Osteoblast (primary cell): ENCODE data around the gene EPHB3. TPM values are rescaled to one million over a fixed set of nuclear protein-coding genes. Genes with fewer than 3 reads are reported as not detected.

Experiments
- DNase-seq: peaks from one replicate; pipeline ENCODE4 v3.0.0; 2011; ENCODE audit warnings: low spot score, mixed read lengths; ENCODE audit not compliant: insufficient read length; ENCODE audit errors: missing footprints
- H2AFZ ChIP-seq: 2 replicates; pipeline ENCODE4 v1.6.0; 2011; ENCODE audit warnings: mild to moderate bottlenecking, low read length
- H3K27ac ChIP-seq: 2 replicates; pipeline ENCODE4 v1.5.1; 2011; ENCODE audit warnings: mild to moderate bottlenecking, low read depth, low read length, moderate library complexity
- H3K27me3 ChIP-seq: 2 replicates; pipeline ENCODE4 v1.6.0; 2012; ENCODE audit warnings: mild to moderate bottlenecking, control low read depth, inconsistent platforms, low read length, moderate library complexity; ENCODE audit not compliant: insufficient read depth
- H3K36me3 ChIP-seq: 2 replicates; pipeline ENCODE4 v1.5.1; 2011; ENCODE audit warnings: mild to moderate bottlenecking, low read length, control low read depth, moderate library complexity; ENCODE audit not compliant: insufficient read depth
- H3K4me1 ChIP-seq: 2 replicates; pipeline ENCODE4 v1.5.1; 2011; ENCODE audit warnings: mild to moderate bottlenecking, low read length, control low read depth, moderate library complexity; ENCODE audit not compliant: insufficient read depth
- H3K4me2 ChIP-seq: 2 replicates; pipeline ENCODE4 v1.6.0; 2011; ENCODE audit warnings: mild to moderate bottlenecking, low read length; ENCODE audit not compliant: insufficient read depth
- H3K4me3 ChIP-seq: fragments of 200-600 bp; sonication (generic); 3 replicates; pipeline ENCODE4 v1.5.1; 2012; ENCODE audit warnings: mild to moderate bottlenecking, low read length, inconsistent platforms; ENCODE audit not compliant: insufficient read depth
- H3K79me2 ChIP-seq: 2 replicates; pipeline ENCODE4 v1.6.0; 2012; ENCODE audit warnings: mild to moderate bottlenecking, low read length, control low read depth, inconsistent platforms; ENCODE audit not compliant: insufficient read depth
- H3K9me3 ChIP-seq: 2 replicates; pipeline ENCODE4 v1.5.1; 2011; ENCODE audit warnings: low read depth, low read length, control low read depth
- H4K20me1 ChIP-seq: 2 replicates; pipeline ENCODE4 v1.6.0; 2012; ENCODE audit warnings: mild to moderate bottlenecking, low read length, control low read depth; ENCODE audit not compliant: insufficient read depth
- total RNA-seq: library from RNA; depleted of rRNA; stranded (reverse); fragments of >200 nt; gene quantifications from 2 replicates; pipeline ENCODE4 v1.2.3, GENCODE V29; 2012
- TF ChIP-seq, protein P1 (sequence below): IDR thresholded peaks from 2 replicates; pipeline ENCODE4 v1.5.1; 2011; ENCODE audit warnings: mild to moderate bottlenecking, low read depth, low read length, moderate library complexity; ENCODE audit errors: extremely low read depth

Gene EPHB3
- total RNA-seq, 1 donor = 3.6 TPM

DNA sequence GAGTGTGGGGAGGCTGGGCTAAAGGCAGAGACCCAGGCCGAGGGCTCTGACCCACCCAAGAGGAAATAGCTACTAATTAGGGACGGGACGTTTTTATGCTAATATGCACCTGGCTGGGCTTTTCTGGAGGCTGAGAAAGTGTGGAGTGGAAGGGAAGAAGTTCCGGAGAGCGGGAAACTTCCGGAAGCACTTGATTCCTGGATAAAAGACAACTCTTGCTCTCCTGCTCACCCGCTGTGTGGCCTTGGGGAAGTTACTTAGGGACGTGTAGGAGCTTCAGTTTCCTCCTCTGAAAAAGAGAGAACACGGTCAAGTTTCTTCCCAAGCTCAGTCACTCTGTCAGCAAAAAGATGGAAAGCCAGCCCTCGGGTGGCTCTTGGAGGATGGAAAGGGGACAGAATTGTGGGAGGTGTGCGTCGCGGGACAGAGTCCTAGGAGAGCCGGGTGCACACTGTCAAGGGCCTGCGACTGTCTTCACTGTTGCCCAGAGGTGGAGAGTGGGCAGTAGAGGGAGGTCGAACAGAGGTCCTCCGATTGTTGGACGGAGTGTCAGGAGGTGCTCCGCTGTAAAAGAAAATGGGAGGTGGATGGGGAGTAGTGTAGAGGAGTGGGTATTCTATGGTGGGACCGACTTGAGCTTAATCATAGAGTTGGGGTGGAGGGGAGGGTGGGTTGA, 43.2 kb downstream of the EPHB3 start:
- Histone ChIP-seq H4K20me1 (no peaks in the 10 kb centered on the region), H3K27ac (no peak overlapping the region), H3K27me3 (peaks cover 58% of the 10 kb centered on the region), H3K4me3 (no peak overlapping the region), H3K36me3 (no peaks in the 10 kb centered on the region), H3K9me3 (no peaks in the 10 kb centered on the region), H3K79me2 (no peaks in the 10 kb centered on the region), H3K4me1 (no peaks in the 10 kb centered on the region), H2AFZ (no peak overlapping the region), H3K4me2 (no peak overlapping the region)
- DNase-seq = peak; percentile 77
- TF ChIP-seq, protein P1, sequence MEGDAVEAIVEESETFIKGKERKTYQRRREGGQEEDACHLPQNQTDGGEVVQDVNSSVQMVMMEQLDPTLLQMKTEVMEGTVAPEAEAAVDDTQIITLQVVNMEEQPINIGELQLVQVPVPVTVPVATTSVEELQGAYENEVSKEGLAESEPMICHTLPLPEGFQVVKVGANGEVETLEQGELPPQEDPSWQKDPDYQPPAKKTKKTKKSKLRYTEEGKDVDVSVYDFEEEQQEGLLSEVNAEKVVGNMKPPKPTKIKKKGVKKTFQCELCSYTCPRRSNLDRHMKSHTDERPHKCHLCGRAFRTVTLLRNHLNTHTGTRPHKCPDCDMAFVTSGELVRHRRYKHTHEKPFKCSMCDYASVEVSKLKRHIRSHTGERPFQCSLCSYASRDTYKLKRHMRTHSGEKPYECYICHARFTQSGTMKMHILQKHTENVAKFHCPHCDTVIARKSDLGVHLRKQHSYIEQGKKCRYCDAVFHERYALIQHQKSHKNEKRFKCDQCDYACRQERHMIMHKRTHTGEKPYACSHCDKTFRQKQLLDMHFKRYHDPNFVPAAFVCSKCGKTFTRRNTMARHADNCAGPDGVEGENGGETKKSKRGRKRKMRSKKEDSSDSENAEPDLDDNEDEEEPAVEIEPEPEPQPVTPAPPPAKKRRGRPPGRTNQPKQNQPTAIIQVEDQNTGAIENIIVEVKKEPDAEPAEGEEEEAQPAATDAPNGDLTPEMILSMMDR = no peak

DNA sequence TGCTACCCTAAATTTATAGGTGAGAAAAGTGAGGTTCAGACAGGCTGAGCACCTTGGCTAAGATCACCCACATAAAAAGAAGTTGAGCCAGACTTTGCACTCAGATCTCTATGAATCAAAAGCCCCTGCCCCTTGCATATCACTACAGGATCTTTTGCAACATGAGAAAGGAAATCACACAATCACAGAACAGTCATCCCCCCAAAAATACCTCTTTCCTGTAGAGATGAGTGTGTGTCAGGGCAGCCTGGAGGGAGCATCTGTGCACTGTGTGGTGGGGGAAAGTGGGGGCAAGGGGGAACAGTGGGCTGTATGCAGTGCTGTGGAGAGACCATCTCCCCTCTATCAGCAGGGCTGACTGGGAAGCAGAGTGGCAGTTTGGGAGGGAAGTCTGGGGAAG, 46.6 kb downstream of the EPHB3 start:
- Histone ChIP-seq H3K4me1 (no peaks in the 10 kb centered on the region), H3K27ac (no peak overlapping the region), H3K27me3 (peaks cover 32% of the 10 kb centered on the region), H3K4me3 (no peak overlapping the region), H2AFZ (no peak overlapping the region), H3K9me3 (no peaks in the 10 kb centered on the region), H4K20me1 (no peaks in the 10 kb centered on the region), H3K4me2 (no peak overlapping the region), H3K79me2 (no peaks in the 10 kb centered on the region), H3K36me3 (no peaks in the 10 kb centered on the region)
- TF ChIP-seq, protein P1 = no peak
- DNase-seq = peak; percentile 58

DNA sequence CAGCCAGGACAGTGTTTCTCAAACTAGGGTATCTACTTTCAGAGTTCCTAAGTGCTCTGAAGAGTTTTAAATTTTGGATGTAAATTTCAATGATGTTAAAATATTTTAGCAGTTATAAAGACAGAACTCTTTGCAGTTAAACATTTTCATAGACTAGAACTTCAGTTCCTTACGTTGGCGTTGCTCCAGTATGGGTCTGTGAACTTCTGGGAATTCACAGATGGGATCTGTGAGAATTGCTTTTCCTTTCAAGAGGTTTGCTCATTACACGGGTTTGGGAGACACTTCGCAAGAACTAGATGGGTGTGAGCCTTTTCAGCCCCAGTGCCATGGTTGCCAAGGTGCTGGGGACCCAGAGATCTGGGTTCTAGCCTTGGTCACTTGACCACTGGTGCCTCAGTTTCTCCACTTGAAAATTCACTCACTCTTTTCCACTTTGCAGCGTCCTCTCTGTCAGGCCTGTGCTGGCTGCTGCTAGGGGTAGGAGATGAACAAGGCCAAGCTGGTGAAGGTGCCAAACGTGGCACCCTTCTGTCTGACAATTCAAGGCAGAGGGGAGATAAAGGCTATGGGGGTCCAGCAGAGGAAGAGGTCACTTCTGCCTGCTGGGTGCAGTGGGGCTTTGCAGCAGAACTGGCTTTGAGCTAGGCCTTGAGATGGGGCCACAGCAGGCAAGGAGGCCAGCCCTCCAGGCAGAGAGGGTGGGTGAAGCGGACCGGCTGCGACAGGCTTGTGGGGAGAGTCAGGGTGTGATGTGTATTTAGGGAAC, 48.1 kb downstream of the EPHB3 start:
- Histone ChIP-seq H3K79me2 (no peaks in the 10 kb centered on the region), H3K4me2 (no peak overlapping the region), H3K9me3 (no peaks in the 10 kb centered on the region), H3K4me1 (no peaks in the 10 kb centered on the region), H4K20me1 (no peaks in the 10 kb centered on the region), H3K27ac (no peak overlapping the region), H3K27me3 (peaks cover 18% of the 10 kb centered on the region), H3K4me3 (no peak overlapping the region), H3K36me3 (no peaks in the 10 kb centered on the region), H2AFZ (no peak overlapping the region)
- TF ChIP-seq, protein P1 = no peak
- DNase-seq = peak; percentile 68

DNA sequence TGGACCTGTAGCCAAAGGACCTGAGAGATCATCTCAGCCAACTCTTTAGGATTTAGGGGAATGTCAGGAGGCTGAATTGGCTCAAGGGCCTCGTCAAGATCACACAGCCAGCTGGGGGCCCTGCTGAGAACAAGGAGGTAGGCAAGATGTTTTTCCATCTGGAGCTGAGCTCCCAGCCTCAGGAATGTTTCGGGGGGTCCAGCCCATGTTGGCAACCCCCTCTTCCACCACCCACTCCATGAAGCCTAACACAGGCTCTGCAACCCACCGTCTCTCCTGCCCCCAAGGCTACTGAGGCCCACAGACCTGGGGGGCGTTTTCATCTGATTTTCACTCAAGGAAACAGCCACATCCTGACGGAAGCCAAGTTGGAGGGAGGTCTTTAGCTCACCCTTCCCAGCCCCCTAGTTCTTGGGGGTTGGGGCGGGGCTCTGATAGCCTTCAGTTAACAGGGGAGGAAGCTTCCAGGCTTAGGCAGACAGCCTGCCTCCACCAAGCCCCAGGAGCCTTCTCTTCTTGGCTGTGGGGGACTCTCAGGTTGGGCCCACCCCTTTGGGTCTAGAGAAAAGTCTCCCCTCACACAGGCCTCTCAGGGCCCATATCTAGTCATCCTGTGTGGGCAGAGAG, 48.8 kb downstream of the EPHB3 start:
- no peak overlapping the region for H3K4me2 ChIP-seq
- no peaks in the 10 kb centered on the region for H3K36me3 ChIP-seq
- no peaks in the 10 kb centered on the region for H3K79me2 ChIP-seq
- no peaks in the 10 kb centered on the region for H4K20me1 ChIP-seq
- DNase-seq = peak; percentile 43
- no peaks in the 10 kb centered on the region for H3K4me1 ChIP-seq
- H3K9me3 ChIP-seq = no peaks in the 10 kb centered on the region
- TF ChIP-seq, protein P1 = no peak
- H3K27ac ChIP-seq = no peak overlapping the region
- no peak overlapping the region for H3K4me3 ChIP-seq
- H3K27me3 ChIP-seq = peaks cover 12% of the 10 kb centered on the region
- H2AFZ ChIP-seq = no peak overlapping the region
